WTC11 (cell line): ENCODE results near the gene ARAP2. TPM values are rescaled to one million over a fixed set of nuclear protein-coding genes. Genes with fewer than 3 reads are reported as not detected.

Source experiments
- ATAC-seq: fragments of 200-7000 bp; cut with Tn5 transposase; 2 replicates; pipeline ENCODE4 v1.10.0; 2021; ENCODE audit warnings: mild to moderate bottlenecking, moderate library complexity
- CTCF ChIA-PET: fragments of 300-600 bp; sonication (Branson Sonifier 250); formaldehyde crosslinking; loops from one replicate; lab custom pipeline; 2021; ENCODE audit warnings: antibody characterized with exemption; lab: Charles Lee
- POLR2A ChIA-PET: fragments of 350-600 bp; sonication (Branson Sonifier 250); formaldehyde crosslinking; loops from one replicate; lab custom pipeline; 2021; ENCODE audit warnings: antibody characterized with exemption; lab: Charles Lee
- DNase-seq: peaks from one replicate; pipeline ENCODE4 v3.0.0; 2021; ENCODE audit warnings: low spot score
- H3K27ac Mint-ChIP-seq: 2 replicates; pipeline ENCODE4 v1.8.0; 2021; ENCODE audit warnings: mixed read lengths
- H3K27me3 Mint-ChIP-seq: 2 replicates; pipeline ENCODE4 v1.8.0; 2021; ENCODE audit warnings: low read depth, mild to moderate bottlenecking, moderate library complexity, mixed read lengths
- H3K36me3 Mint-ChIP-seq: 2 replicates; pipeline ENCODE4 v1.8.0; 2021; ENCODE audit warnings: mixed read lengths
- H3K4me1 Mint-ChIP-seq: 2 replicates; pipeline ENCODE4 v1.8.0; 2022; ENCODE audit warnings: mixed read lengths
- H3K4me3 Mint-ChIP-seq: 2 replicates; pipeline ENCODE4 v1.8.0; 2021; ENCODE audit warnings: mild to moderate bottlenecking, moderate library complexity, mixed read lengths
- H3K9me3 Mint-ChIP-seq: 2 replicates; pipeline ENCODE4 v1.8.0; 2021; ENCODE audit warnings: mixed read lengths
- CBFB ChIP-seq: sonication (generic); formaldehyde crosslinking; IDR thresholded peaks from 2 replicates; pipeline ENCODE4 v1.8.1; 2022; ENCODE audit warnings: mild to moderate bottlenecking, low read depth, missing genetic modification reagents
- FOXJ3 ChIP-seq: sonication (generic); formaldehyde crosslinking; IDR thresholded peaks from 2 replicates; pipeline ENCODE4 v1.9.0; 2021; ENCODE audit warnings: missing genetic modification reagents, mild to moderate bottlenecking, borderline replicate concordance
- FOXK1 ChIP-seq: sonication (generic); formaldehyde crosslinking; IDR thresholded peaks from 2 replicates; pipeline ENCODE4 v1.8.0; 2022; ENCODE audit warnings: mild to moderate bottlenecking, moderate library complexity, missing genetic modification reagents
- NFE2L1 ChIP-seq: sonication (generic); formaldehyde crosslinking; IDR thresholded peaks from 2 replicates; pipeline ENCODE4 v1.8.1; 2023; ENCODE audit warnings: missing genetic modification reagents
- NR1H2 ChIP-seq: sonication (generic); formaldehyde crosslinking; IDR thresholded peaks from 2 replicates; pipeline ENCODE4 v1.9.0; 2021; ENCODE audit warnings: mild to moderate bottlenecking, moderate library complexity, missing genetic modification reagents
- OVOL2 ChIP-seq: fragments of 250-450 bp; sonication (Bioruptor Pico); IDR thresholded peaks from 2 replicates; pipeline ENCODE4 v1.9.0; 2021; ENCODE audit warnings: mild to moderate bottlenecking, borderline replicate concordance
- RORB ChIP-seq: fragments of 250-450 bp; sonication (Bioruptor Pico); IDR thresholded peaks from 2 replicates; pipeline ENCODE4 v1.9.0; 2021; ENCODE audit warnings: mild to moderate bottlenecking
- TEAD1 ChIP-seq: sonication (generic); formaldehyde crosslinking; IDR thresholded peaks from 2 replicates; pipeline ENCODE4 v1.8.0; 2022; ENCODE audit warnings: mild to moderate bottlenecking, missing genetic modification reagents
- total RNA-seq: library from RNA; stranded (reverse); gene quantifications from 3 replicates; pipeline ENCODE4 v1.2.3, GENCODE V29; 2021
- TF ChIP-seq, protein P1 (sequence below): fragments of 250-450 bp; sonication (Bioruptor Pico); IDR thresholded peaks from 2 replicates; pipeline ENCODE4 v2.1.2; 2022; ENCODE audit warnings: mild to moderate bottlenecking, moderate library complexity
- TF ChIP-seq, protein P2 (sequence below): fragments of 250-450 bp; sonication (Bioruptor Pico); IDR thresholded peaks from 2 replicates; pipeline ENCODE4 v1.9.0; 2021; ENCODE audit warnings: mild to moderate bottlenecking
- TF ChIP-seq, protein P3 (sequence below): sonication (generic); formaldehyde crosslinking; IDR thresholded peaks from 2 replicates; pipeline ENCODE4 v1.8.0; 2022; ENCODE audit warnings: mild to moderate bottlenecking, missing genetic modification reagents
- TF ChIP-seq, protein P4 (sequence below): sonication (generic); formaldehyde crosslinking; IDR thresholded peaks from 2 replicates; pipeline ENCODE4 v1.8.1; 2023; ENCODE audit warnings: mild to moderate bottlenecking, missing genetic modification reagents, moderate library complexity
- TF ChIP-seq, protein P5 (sequence below): sonication (generic); formaldehyde crosslinking; IDR thresholded peaks from 2 replicates; pipeline ENCODE4 v1.8.0; 2022; ENCODE audit warnings: mild to moderate bottlenecking, missing genetic modification reagents
- TF ChIP-seq, protein P6 (sequence below): sonication (generic); formaldehyde crosslinking; IDR thresholded peaks from 2 replicates; pipeline ENCODE4 v1.8.1; 2023; ENCODE audit warnings: mild to moderate bottlenecking, missing genetic modification reagents, moderate library complexity

The ARAP2 gene
- total RNA-seq, 1 experiment from 2014 or later, result 1.0 TPM

DNA sequence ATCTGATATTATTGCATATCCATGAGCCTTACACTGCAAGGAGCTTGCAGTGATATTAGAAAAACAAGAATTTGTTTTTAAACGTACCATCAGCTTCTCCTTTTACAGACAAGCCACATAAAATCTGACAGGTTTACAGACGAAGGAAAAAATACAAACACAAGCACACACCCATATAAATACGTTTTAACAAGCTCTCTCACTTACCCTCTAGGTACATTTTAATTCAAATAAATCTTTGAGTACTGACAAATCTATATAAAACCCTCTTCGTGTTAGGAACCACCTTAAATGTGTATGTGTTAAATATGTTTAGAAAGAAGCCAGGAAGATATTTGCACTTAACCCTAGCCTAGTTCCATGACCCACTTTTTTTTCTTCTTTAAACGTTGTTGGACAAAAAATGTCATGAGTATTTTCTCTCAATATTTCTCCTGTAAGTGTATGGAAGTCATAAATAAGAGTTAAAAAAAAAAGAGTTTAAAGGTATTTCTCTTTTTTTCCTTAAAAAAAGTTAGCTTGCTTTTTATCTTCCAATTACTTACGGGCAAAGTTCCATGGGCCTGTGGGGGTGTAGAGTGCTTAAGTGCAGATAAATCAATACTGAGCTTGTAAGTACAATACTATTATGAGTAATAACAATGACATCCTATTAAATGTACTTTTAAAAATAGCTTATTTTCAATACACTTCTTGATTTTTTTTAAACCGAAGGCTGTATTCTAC, 1.5 kb downstream of the ARAP2 start:
- H3K27me3 Mint-ChIP-seq, result peaks cover 40% of the 10 kb centered on the region
- H3K36me3 Mint-ChIP-seq, result no peaks in the 10 kb centered on the region
- TF ChIP-seq TEAD1, result no peak
- TF ChIP-seq RORB, result no peak
- TF ChIP-seq FOXK1 (CRISPR knock-in tag), result no peak
- H3K27ac Mint-ChIP-seq, result no peak overlapping the region
- H3K4me1 Mint-ChIP-seq, result peaks cover 11% of the 10 kb centered on the region
- peaks cover 5% of the 10 kb centered on the region; the same call in 1 of the 2 replicates for H3K9me3 Mint-ChIP-seq
- ChIA-PET CTCF (interaction anchor here (0.9 kb wide), 1 partner anchor 84 kb away, joined by 5 read pairs; no protein-coding TSS in a partner anchor), POLR2A (interaction anchor here (0.7 kb wide), 1 partner anchor 46 kb away, joined by 3 read pairs; no protein-coding TSS in a partner anchor)
- DNase-seq (no peak), ATAC-seq (no peak)
- peak overlapping the region; percentile 77; the same call in 1 of the 2 replicates for H3K4me3 Mint-ChIP-seq

DNA sequence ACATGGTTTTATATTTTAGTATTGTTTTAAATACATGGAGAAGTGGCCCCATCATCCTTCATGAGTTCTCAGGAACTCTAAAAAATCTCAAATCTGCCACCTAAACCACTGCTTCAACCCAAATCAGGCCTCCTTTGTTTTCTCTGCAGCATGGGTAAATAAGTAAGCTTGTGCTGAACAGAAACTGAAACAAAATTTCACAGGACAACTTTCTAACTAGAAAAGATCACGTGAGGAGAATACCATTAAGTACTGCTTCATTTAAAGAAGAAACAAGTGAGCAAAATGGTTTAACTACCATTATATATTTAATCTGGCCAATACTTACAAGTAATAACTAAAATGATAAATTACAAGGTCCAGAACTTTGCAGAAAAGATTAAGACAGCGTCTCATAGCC, 2.5 kb downstream of the ARAP2 start:
- H3K9me3 Mint-ChIP-seq, result peaks cover 6% of the 10 kb centered on the region; the same call in 1 of the 2 replicates
- H3K27ac Mint-ChIP-seq, result no peak overlapping the region
- H3K36me3 Mint-ChIP-seq, result no peaks in the 10 kb centered on the region
- POLR2A ChIA-PET, result no interaction called here
- peaks cover 40% of the 10 kb centered on the region for H3K27me3 Mint-ChIP-seq
- ATAC-seq (no peak), DNase-seq (no peak)
- TF ChIP-seq, protein P1, sequence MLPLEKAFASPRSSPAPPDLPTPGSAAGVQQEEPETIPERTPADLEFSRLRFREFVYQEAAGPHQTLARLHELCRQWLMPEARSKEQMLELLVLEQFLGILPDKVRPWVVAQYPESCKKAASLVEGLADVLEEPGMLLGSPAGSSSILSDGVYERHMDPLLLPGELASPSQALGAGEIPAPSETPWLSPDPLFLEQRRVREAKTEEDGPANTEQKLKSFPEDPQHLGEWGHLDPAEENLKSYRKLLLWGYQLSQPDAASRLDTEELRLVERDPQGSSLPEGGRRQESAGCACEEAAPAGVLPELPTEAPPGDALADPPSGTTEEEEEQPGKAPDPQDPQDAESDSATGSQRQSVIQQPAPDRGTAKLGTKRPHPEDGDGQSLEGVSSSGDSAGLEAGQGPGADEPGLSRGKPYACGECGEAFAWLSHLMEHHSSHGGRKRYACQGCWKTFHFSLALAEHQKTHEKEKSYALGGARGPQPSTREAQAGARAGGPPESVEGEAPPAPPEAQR (CRISPR knock-in tag), result no peak
- TF ChIP-seq TEAD1 (no peak), NFE2L1 (CRISPR knock-in tag) (no peak), FOXJ3 (CRISPR knock-in tag) (no peak), RORB (no peak), CBFB (CRISPR knock-in tag) (no peak), NR1H2 (CRISPR knock-in tag) (no peak), OVOL2 (CRISPR knock-in tag) (no peak)
- TF ChIP-seq, protein P2, sequence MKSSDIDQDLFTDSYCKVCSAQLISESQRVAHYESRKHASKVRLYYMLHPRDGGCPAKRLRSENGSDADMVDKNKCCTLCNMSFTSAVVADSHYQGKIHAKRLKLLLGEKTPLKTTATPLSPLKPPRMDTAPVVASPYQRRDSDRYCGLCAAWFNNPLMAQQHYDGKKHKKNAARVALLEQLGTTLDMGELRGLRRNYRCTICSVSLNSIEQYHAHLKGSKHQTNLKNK (CRISPR knock-in tag), result no peak
- TF ChIP-seq, protein P3, sequence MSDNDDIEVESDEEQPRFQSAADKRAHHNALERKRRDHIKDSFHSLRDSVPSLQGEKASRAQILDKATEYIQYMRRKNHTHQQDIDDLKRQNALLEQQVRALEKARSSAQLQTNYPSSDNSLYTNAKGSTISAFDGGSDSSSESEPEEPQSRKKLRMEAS (CRISPR knock-in tag), result no peak
- TF ChIP-seq, protein P4, sequence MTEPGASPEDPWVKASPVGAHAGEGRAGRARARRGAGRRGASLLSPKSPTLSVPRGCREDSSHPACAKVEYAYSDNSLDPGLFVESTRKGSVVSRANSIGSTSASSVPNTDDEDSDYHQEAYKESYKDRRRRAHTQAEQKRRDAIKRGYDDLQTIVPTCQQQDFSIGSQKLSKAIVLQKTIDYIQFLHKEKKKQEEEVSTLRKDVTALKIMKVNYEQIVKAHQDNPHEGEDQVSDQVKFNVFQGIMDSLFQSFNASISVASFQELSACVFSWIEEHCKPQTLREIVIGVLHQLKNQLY (CRISPR knock-in tag), result no peak
- TF ChIP-seq, protein P5, sequence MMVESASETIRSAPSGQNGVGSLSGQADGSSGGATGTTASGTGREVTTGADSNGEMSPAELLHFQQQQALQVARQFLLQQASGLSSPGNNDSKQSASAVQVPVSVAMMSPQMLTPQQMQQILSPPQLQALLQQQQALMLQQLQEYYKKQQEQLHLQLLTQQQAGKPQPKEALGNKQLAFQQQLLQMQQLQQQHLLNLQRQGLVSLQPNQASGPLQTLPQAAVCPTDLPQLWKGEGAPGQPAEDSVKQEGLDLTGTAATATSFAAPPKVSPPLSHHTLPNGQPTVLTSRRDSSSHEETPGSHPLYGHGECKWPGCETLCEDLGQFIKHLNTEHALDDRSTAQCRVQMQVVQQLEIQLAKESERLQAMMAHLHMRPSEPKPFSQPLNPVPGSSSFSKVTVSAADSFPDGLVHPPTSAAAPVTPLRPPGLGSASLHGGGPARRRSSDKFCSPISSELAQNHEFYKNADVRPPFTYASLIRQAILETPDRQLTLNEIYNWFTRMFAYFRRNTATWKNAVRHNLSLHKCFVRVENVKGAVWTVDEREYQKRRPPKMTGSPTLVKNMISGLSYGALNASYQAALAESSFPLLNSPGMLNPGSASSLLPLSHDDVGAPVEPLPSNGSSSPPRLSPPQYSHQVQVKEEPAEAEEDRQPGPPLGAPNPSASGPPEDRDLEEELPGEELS (CRISPR knock-in tag), result no peak
- TF ChIP-seq, protein P6, sequence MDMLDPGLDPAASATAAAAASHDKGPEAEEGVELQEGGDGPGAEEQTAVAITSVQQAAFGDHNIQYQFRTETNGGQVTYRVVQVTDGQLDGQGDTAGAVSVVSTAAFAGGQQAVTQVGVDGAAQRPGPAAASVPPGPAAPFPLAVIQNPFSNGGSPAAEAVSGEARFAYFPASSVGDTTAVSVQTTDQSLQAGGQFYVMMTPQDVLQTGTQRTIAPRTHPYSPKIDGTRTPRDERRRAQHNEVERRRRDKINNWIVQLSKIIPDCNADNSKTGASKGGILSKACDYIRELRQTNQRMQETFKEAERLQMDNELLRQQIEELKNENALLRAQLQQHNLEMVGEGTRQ, result no peak
- CTCF ChIA-PET, result no interaction called here
- peaks cover 11% of the 10 kb centered on the region for H3K4me1 Mint-ChIP-seq
- H3K4me3 Mint-ChIP-seq, result no peak overlapping the region
